ENCODE results near the gene TUFT1.

TUFT1 gene

GRCh38 chr1:151570819-151571218 lies 30.7 kb downstream of the TUFT1 start:
- Histone ChIP-seq H3K4ac (ENCODE audit: low read depth in 1 of 2, low read length in 2 of 2) (no peak overlapping the region), H2AFZ (ENCODE audit: low read depth, low read length) (no peak overlapping the region), H2BK5ac (ENCODE audit: low read depth, low read length, poor library complexity, severe bottlenecking) (no peak overlapping the region), H3K4me3 (ENCODE audit: insufficient read depth in 1 of 2, low read depth in 1 of 2, low read length in 2 of 2) (no peak overlapping the region), H3K27ac (ENCODE audit: low read length, poor library complexity, severe bottlenecking) (no peak overlapping the region), H3K23ac (ENCODE audit: low read length in 2 of 2) (no peak overlapping the region), H3K36me3 (ENCODE audit: control insufficient read depth in 1 of 2, insufficient read depth in 2 of 2, low read depth in 1 of 2, low read length in 2 of 2) (peaks cover 3 to 65% of the 10 kb centered on the region in 2 experiments), H4K91ac (ENCODE audit: low read length) (no peak overlapping the region), H2BK120ac (ENCODE audit: low read depth, low read length) (no peak overlapping the region), H2AK5ac (ENCODE audit: low read length, severe bottlenecking) (no peak overlapping the region), H3K4me2 (ENCODE audit: low read length, poor library complexity, severe bottlenecking) (no peak overlapping the region), H3K9ac (ENCODE audit: low read length) (no peak overlapping the region), H2BK12ac (ENCODE audit: low read length in 2 of 2) (no peak overlapping the region), H3K4me1 (ENCODE audit: control insufficient read depth, insufficient read depth, low read depth, low read length) (peaks cover 7% of the 10 kb centered on the region), H3K14ac (ENCODE audit: low read length in 2 of 2) (no peak overlapping the region), H2BK15ac (ENCODE audit: low read depth, poor library complexity, severe bottlenecking) (no peak overlapping the region), H4K8ac (ENCODE audit: low read length) (no peak overlapping the region), H3K27me3 (ENCODE audit: control insufficient read depth in 1 of 2, insufficient read depth in 1 of 2, low read length in 2 of 2) (no peaks in the 10 kb centered on the region), H3K79me1 (replicated peaks; ENCODE audit: low read length, poor library complexity, severe bottlenecking) (peaks cover 31% of the 10 kb centered on the region), H3K18ac (ENCODE audit: low read depth in 1 of 2, low read length in 2 of 2) (no peak overlapping the region), H3K9me3 (ENCODE audit: control insufficient read depth, low read length) (no peaks in the 10 kb centered on the region)
- no peak for DNase-seq
- 100% methylated on average over 1 of the region's 1 CpG for WGBS

GRCh38 chr1:151574575-151575529 lies 34.7 kb downstream of the TUFT1 start:
- Histone ChIP-seq H3K36me3 (ENCODE audit: control insufficient read depth in 1 of 2, insufficient read depth in 2 of 2, low read depth in 1 of 2, low read length in 2 of 2) (peaks cover 7 to 62% of the 10 kb centered on the region in 2 experiments), H3K4me2 (ENCODE audit: low read length, poor library complexity, severe bottlenecking) (no peak overlapping the region), H2BK5ac (ENCODE audit: low read depth, low read length, poor library complexity, severe bottlenecking) (no peak overlapping the region), H4K91ac (ENCODE audit: low read length) (no peak overlapping the region), H4K8ac (ENCODE audit: low read length) (no peak overlapping the region), H3K23ac (ENCODE audit: low read length in 2 of 2) (no peak overlapping the region), H2BK12ac (ENCODE audit: low read length in 2 of 2) (no peak overlapping the region), H3K18ac (ENCODE audit: low read depth in 1 of 2, low read length in 2 of 2) (no peak overlapping the region), H2AK5ac (ENCODE audit: low read length, severe bottlenecking) (no peak overlapping the region), H3K9me3 (ENCODE audit: control insufficient read depth, low read length) (no peaks in the 10 kb centered on the region), H3K27me3 (ENCODE audit: control insufficient read depth in 1 of 2, insufficient read depth in 1 of 2, low read length in 2 of 2) (no peaks in the 10 kb centered on the region), H2BK120ac (ENCODE audit: low read depth, low read length) (no peak overlapping the region), H3K27ac (ENCODE audit: low read length, poor library complexity, severe bottlenecking) (no peak overlapping the region), H3K4me1 (ENCODE audit: control insufficient read depth, insufficient read depth, low read depth, low read length) (peaks cover 6% of the 10 kb centered on the region), H3K4me3 (ENCODE audit: insufficient read depth in 1 of 2, low read depth in 1 of 2, low read length in 2 of 2) (no peak overlapping the region), H2AFZ (ENCODE audit: low read depth, low read length) (no peak overlapping the region), H3K4ac (ENCODE audit: low read depth in 1 of 2, low read length in 2 of 2) (no peak overlapping the region), H2BK15ac (ENCODE audit: low read depth, poor library complexity, severe bottlenecking) (no peak overlapping the region), H3K14ac (ENCODE audit: low read length in 2 of 2) (no peak overlapping the region), H3K9ac (ENCODE audit: low read length) (peak overlapping the region; percentile 67), H3K79me1 (replicated peaks; ENCODE audit: low read length, poor library complexity, severe bottlenecking) (peaks cover 24% of the 10 kb centered on the region)
- peak; percentile 44 for DNase-seq
- 87% methylated on average over 12 of the region's 12 CpGs for WGBS

- Histone ChIP-seq H4K8ac (ENCODE audit: low read length) (no peak overlapping the region), H3K4me2 (ENCODE audit: low read length, poor library complexity, severe bottlenecking) (no peak overlapping the region), H3K9ac (ENCODE audit: low read length) (no peak overlapping the region), H3K36me3 (ENCODE audit: control insufficient read depth in 1 of 2, insufficient read depth in 2 of 2, low read depth in 1 of 2, low read length in 2 of 2) (peaks cover 21 to 66% of the 10 kb centered on the region in 2 experiments), H2AK5ac (ENCODE audit: low read length, severe bottlenecking) (no peak overlapping the region), H4K91ac (ENCODE audit: low read length) (no peak overlapping the region), H3K9me3 (ENCODE audit: control insufficient read depth, low read length) (no peaks in the 10 kb centered on the region), H3K4ac (ENCODE audit: low read depth in 1 of 2, low read length in 2 of 2) (no peak overlapping the region), H3K27ac (ENCODE audit: low read length, poor library complexity, severe bottlenecking) (no peak overlapping the region), H2AFZ (ENCODE audit: low read depth, low read length) (no peak overlapping the region), H2BK15ac (ENCODE audit: low read depth, poor library complexity, severe bottlenecking) (no peak overlapping the region), H3K18ac (ENCODE audit: low read depth in 1 of 2, low read length in 2 of 2) (no peak overlapping the region), H3K4me1 (ENCODE audit: control insufficient read depth, insufficient read depth, low read depth, low read length) (peaks cover 6% of the 10 kb centered on the region), H3K4me3 (ENCODE audit: insufficient read depth in 1 of 2, low read depth in 1 of 2, low read length in 2 of 2) (no peak overlapping the region), H2BK120ac (ENCODE audit: low read depth, low read length) (no peak overlapping the region), H3K79me1 (replicated peaks; ENCODE audit: low read length, poor library complexity, severe bottlenecking) (peaks cover 17% of the 10 kb centered on the region), H3K23ac (ENCODE audit: low read length in 2 of 2) (no peak overlapping the region), H2BK12ac (ENCODE audit: low read length in 2 of 2) (no peak overlapping the region), H2BK5ac (ENCODE audit: low read depth, low read length, poor library complexity, severe bottlenecking) (no peak overlapping the region), H3K14ac (ENCODE audit: low read length in 2 of 2) (no peak overlapping the region), H3K27me3 (ENCODE audit: control insufficient read depth in 1 of 2, insufficient read depth in 1 of 2, low read length in 2 of 2) (no peaks in the 10 kb centered on the region)
- no peak for DNase-seq
- WGBS = 100% methylated on average over 1 of the region's 2 CpGs
Observed at GRCh38 chr1:151577173-151577572, 37.1 kb downstream of the TUFT1 start.

GRCh38 chr1:151578941-151579340 lies 38.8 kb downstream of the TUFT1 start:
- Histone ChIP-seq H3K4me2 (ENCODE audit: low read length, poor library complexity, severe bottlenecking) (no peak overlapping the region), H3K14ac (ENCODE audit: low read length in 2 of 2) (no peak overlapping the region), H3K4me3 (ENCODE audit: insufficient read depth in 1 of 2, low read depth in 1 of 2, low read length in 2 of 2) (no peak overlapping the region), H3K4ac (ENCODE audit: low read depth in 1 of 2, low read length in 2 of 2) (no peak overlapping the region), H4K91ac (ENCODE audit: low read length) (no peak overlapping the region), H3K23ac (ENCODE audit: low read length in 2 of 2) (no peak overlapping the region), H4K8ac (ENCODE audit: low read length) (no peak overlapping the region), H3K9me3 (ENCODE audit: control insufficient read depth, low read length) (no peaks in the 10 kb centered on the region), H3K36me3 (ENCODE audit: control insufficient read depth in 1 of 2, insufficient read depth in 2 of 2, low read depth in 1 of 2, low read length in 2 of 2) (peaks cover 21 to 56% of the 10 kb centered on the region in 2 experiments), H2BK15ac (ENCODE audit: low read depth, poor library complexity, severe bottlenecking) (no peak overlapping the region), H3K9ac (ENCODE audit: low read length) (no peak overlapping the region), H3K79me1 (replicated peaks; ENCODE audit: low read length, poor library complexity, severe bottlenecking) (peaks cover 8% of the 10 kb centered on the region), H2AFZ (ENCODE audit: low read depth, low read length) (no peak overlapping the region), H2BK12ac (ENCODE audit: low read length in 2 of 2) (no peak overlapping the region), H3K27ac (ENCODE audit: low read length, poor library complexity, severe bottlenecking) (no peak overlapping the region), H3K4me1 (ENCODE audit: control insufficient read depth, insufficient read depth, low read depth, low read length) (peaks cover 8% of the 10 kb centered on the region), H2BK5ac (ENCODE audit: low read depth, low read length, poor library complexity, severe bottlenecking) (no peak overlapping the region), H2AK5ac (ENCODE audit: low read length, severe bottlenecking) (no peak overlapping the region), H3K18ac (ENCODE audit: low read depth in 1 of 2, low read length in 2 of 2) (no peak overlapping the region), H2BK120ac (ENCODE audit: low read depth, low read length) (no peak overlapping the region), H3K27me3 (ENCODE audit: control insufficient read depth in 1 of 2, insufficient read depth in 1 of 2, low read length in 2 of 2) (no peaks in the 10 kb centered on the region)
- no peak for DNase-seq
- no CpG with 5 or more reads among the region's 1 CpG for WGBS

All from mesenchymal stem cell (in vitro differentiated cells and primary cell).